GM23338 (cell line): Measurements from ENCODE around the gene ARHGAP1. TPM values are rescaled to one million over a fixed set of nuclear protein-coding genes. Genes with fewer than 3 reads are reported as not detected.

Experiments used
- ATAC-seq: fragments of 200-7000 bp; cut with Tn5 transposase; 3 replicates; pipeline ENCODE4 v1.9.1; 2020
- DNase-seq: peaks from one replicate; pipeline ENCODE4 v3.0.0-alpha.2; 2015; ENCODE audit warnings: low spot score
- H2AFZ ChIP-seq: fragments of 200-600 bp; sonication (generic); 2 replicates; pipeline ENCODE4 v1.8.0; 2016; ENCODE audit warnings: antibody characterized with exemption, mild to moderate bottlenecking, moderate library complexity
- H3F3A ChIP-seq: fragments of 200-600 bp; sonication (generic); replicated peaks from 2 replicates; pipeline ENCODE4 v1.8.0; 2017; ENCODE audit warnings: antibody characterized with exemption, mixed run types, low read depth
- H3K27ac ChIP-seq: fragments of 200-600 bp; sonication (generic); 2 replicates; pipeline ENCODE4 v1.6.1; 2016; ENCODE audit warnings: low read depth
- H3K27me3 ChIP-seq: fragments of 200-600 bp; sonication (generic); 2 replicates; pipeline ENCODE4 v1.8.0; 2016; ENCODE audit warnings: mild to moderate bottlenecking, mixed run types, moderate library complexity; ENCODE audit not compliant: insufficient read depth
- H3K36me3 ChIP-seq: fragments of 200-600 bp; sonication (generic); 2 replicates; pipeline ENCODE4 v1.8.0; 2016; ENCODE audit warnings: mild to moderate bottlenecking; ENCODE audit not compliant: insufficient read depth
- H3K4me1 ChIP-seq: fragments of 200-600 bp; sonication (generic); 2 replicates; pipeline ENCODE4 v1.8.0; 2016; ENCODE audit warnings: mild to moderate bottlenecking, moderate library complexity; ENCODE audit not compliant: insufficient read depth
- H3K4me2 ChIP-seq: fragments of 200-600 bp; sonication (generic); 2 replicates; pipeline ENCODE4 v1.7.1; 2017; ENCODE audit warnings: mixed run types
- H3K4me3 ChIP-seq: fragments of 200-600 bp; sonication (generic); 2 replicates; pipeline ENCODE4 v1.6.1; 2016; ENCODE audit warnings: mixed run types
- H3K79me2 ChIP-seq: fragments of 200-600 bp; sonication (generic); replicated peaks from 2 replicates; pipeline ENCODE4 v1.8.0; 2017; ENCODE audit warnings: mild to moderate bottlenecking; ENCODE audit not compliant: insufficient read depth
- H3K9me2 ChIP-seq: fragments of 200-600 bp; sonication (generic); 2 replicates; pipeline ENCODE4 v1.8.0; 2017; ENCODE audit not compliant: insufficient read depth
- H4K20me1 ChIP-seq: fragments of 200-600 bp; sonication (generic); replicated peaks from 2 replicates; pipeline ENCODE4 v1.8.0; 2017; ENCODE audit warnings: mild to moderate bottlenecking; ENCODE audit not compliant: insufficient read depth
- H3K27ac Mint-ChIP-seq: 2 replicates; pipeline ENCODE4 v1.8.0; 2020; ENCODE audit warnings: inconsistent platforms, mild to moderate bottlenecking, moderate library complexity, mixed read lengths
- H3K27me3 Mint-ChIP-seq: 3 replicates; pipeline ENCODE4 v1.8.0; 2022; ENCODE audit warnings: low read depth, mild to moderate bottlenecking, moderate library complexity, mixed read lengths, inconsistent platforms; ENCODE audit not compliant: insufficient read depth, poor library complexity
- H3K36me3 Mint-ChIP-seq: 3 replicates; pipeline ENCODE4 v1.8.0; 2021; ENCODE audit warnings: low read depth, mild to moderate bottlenecking, inconsistent platforms, moderate library complexity, mixed read lengths
- H3K4me1 Mint-ChIP-seq: 3 replicates; pipeline ENCODE4 v1.8.0; 2020; ENCODE audit warnings: mild to moderate bottlenecking, inconsistent platforms, mixed read lengths
- H3K4me3 Mint-ChIP-seq: 3 replicates; pipeline ENCODE4 v1.8.0; 2021; ENCODE audit warnings: moderate library complexity, mild to moderate bottlenecking, inconsistent platforms, mixed read lengths
- H3K9me3 Mint-ChIP-seq: 3 replicates; pipeline ENCODE4 v1.8.0; 2020; ENCODE audit warnings: moderate library complexity, mild to moderate bottlenecking, inconsistent platforms, mixed read lengths
- CREB1 ChIP-seq: fragments of 250-450 bp; sonication (Bioruptor Pico); IDR thresholded peaks from 2 replicates; pipeline ENCODE4 v1.5.0; 2020; ENCODE audit warnings: low read depth, mild to moderate bottlenecking, moderate library complexity
- CTCF ChIP-seq, 2 experiments: fragments of 200-600 bp in 1 of 2; sonication (generic) in 1 of 2; conservative IDR thresholded peaks; 2 replicates each; pipeline versions ENCODE4 v1.5.1 to v1.6.1; 2016 to 2017; ENCODE audit warnings: antibody characterized with exemption in 2 of 2, low read depth in 2 of 2, mild to moderate bottlenecking in 2 of 2, moderate library complexity in 1 of 2
- ETS1 ChIP-seq: IDR thresholded peaks from 2 replicates; pipeline ENCODE4 v1.6.1; 2016; ENCODE audit warnings: antibody characterized with exemption
- EZH2 ChIP-seq: fragments of 200-600 bp; sonication (generic); IDR thresholded peaks from one replicate; pipeline ENCODE4 v1.8.0; 2017; ENCODE audit warnings: antibody characterized with exemption, mild to moderate bottlenecking, low read depth; ENCODE audit not compliant: unreplicated experiment
- EZH2phosphoT487 ChIP-seq: fragments of 200-600 bp; sonication (generic); IDR thresholded peaks from one replicate; pipeline ENCODE4 v1.8.1; 2018; ENCODE audit warnings: antibody characterized with exemption; ENCODE audit not compliant: unreplicated experiment
- JUNB ChIP-seq: IDR thresholded peaks from one replicate; pipeline ENCODE4 v1.6.1; 2016; ENCODE audit warnings: antibody characterized with exemption; ENCODE audit not compliant: unreplicated experiment
- POLR2AphosphoS5 ChIP-seq: IDR thresholded peaks from 2 replicates; pipeline ENCODE4 v1.6.1; 2016; ENCODE audit warnings: antibody characterized with exemption, low read depth
- STAT1 ChIP-seq: IDR thresholded peaks from one replicate; pipeline ENCODE4 v1.6.1; 2016; ENCODE audit warnings: antibody characterized with exemption; ENCODE audit not compliant: unreplicated experiment
- ZNF114 ChIP-seq: fragments of 250-450 bp; sonication (Bioruptor Pico); IDR thresholded peaks from 2 replicates; pipeline ENCODE4 v1.5.0; 2020; ENCODE audit warnings: mild to moderate bottlenecking, moderate library complexity
- ZNF462 ChIP-seq: fragments of 250-450 bp; sonication (Bioruptor Pico); IDR thresholded peaks from 2 replicates; pipeline ENCODE4 v1.5.0; 2020; ENCODE audit warnings: mild to moderate bottlenecking, moderate library complexity
- polyA plus RNA-seq: library from polyadenylated mRNA; unstranded; fragments of >200 nt; fragmentation: Nextera tagmentation; extraction: Ambion mirVana; gene quantifications from 2 replicates; pipeline ENCODE4 v1.2.1, GENCODE V29; 2016
- total RNA-seq: library from RNA; depleted of rRNA; stranded (reverse); fragments of >200 nt; shearing (Covaris generic); gene quantifications from 2 replicates; pipeline ENCODE4 v1.2.3, GENCODE V29; 2014
- TF ChIP-seq, protein P1 (sequence below): IDR thresholded peaks from one replicate; pipeline ENCODE4 v1.6.1; 2018; ENCODE audit warnings: antibody characterized with exemption; ENCODE audit not compliant: unreplicated experiment

Gene ARHGAP1
- total and polyA plus RNA-seq, 2 experiments from 2014 or later, result 23.4 to 38.1 TPM

GRCh38 chr11:46657186-46657585 lies 43.2 kb downstream of the ARHGAP1 start (continued):
- TF ChIP-seq STAT1 (no peak), POLR2AphosphoS5 (no peak), CREB1 (CRISPR knock-in tag) (no peak), ETS1 (no peak)

- Histone ChIP-seq H3K27me3 (no peaks in the 10 kb centered on the region), H2AFZ (no peak overlapping the region), H3K4me1 (no peaks in the 10 kb centered on the region), H3K4me2 (no peak overlapping the region), H4K20me1 (no peaks in the 10 kb centered on the region), H3K4me3 (no peak overlapping the region), H3K27ac (no peak overlapping the region), H3K9me2 (no peaks in the 10 kb centered on the region), H3K36me3 (peaks cover 37% of the 10 kb centered on the region), H3K79me2 (no peaks in the 10 kb centered on the region), H3F3A (0 out of 2 replicates have a peak, but pooled peaks cover 4% of the 10 kb centered on the region)
- H3K36me3 Mint-ChIP-seq, result peaks cover 67% of the 10 kb centered on the region
- ATAC-seq (no peak), DNase-seq (no peak)
- no peak overlapping the region for H3K4me3 Mint-ChIP-seq
- H3K9me3 Mint-ChIP-seq, result no peaks in the 10 kb centered on the region
- H3K27me3 Mint-ChIP-seq, result no peaks in the 10 kb centered on the region
- H3K4me1 Mint-ChIP-seq, result no peaks in the 10 kb centered on the region
- no peak overlapping the region for H3K27ac Mint-ChIP-seq
- TF ChIP-seq, protein P1, sequence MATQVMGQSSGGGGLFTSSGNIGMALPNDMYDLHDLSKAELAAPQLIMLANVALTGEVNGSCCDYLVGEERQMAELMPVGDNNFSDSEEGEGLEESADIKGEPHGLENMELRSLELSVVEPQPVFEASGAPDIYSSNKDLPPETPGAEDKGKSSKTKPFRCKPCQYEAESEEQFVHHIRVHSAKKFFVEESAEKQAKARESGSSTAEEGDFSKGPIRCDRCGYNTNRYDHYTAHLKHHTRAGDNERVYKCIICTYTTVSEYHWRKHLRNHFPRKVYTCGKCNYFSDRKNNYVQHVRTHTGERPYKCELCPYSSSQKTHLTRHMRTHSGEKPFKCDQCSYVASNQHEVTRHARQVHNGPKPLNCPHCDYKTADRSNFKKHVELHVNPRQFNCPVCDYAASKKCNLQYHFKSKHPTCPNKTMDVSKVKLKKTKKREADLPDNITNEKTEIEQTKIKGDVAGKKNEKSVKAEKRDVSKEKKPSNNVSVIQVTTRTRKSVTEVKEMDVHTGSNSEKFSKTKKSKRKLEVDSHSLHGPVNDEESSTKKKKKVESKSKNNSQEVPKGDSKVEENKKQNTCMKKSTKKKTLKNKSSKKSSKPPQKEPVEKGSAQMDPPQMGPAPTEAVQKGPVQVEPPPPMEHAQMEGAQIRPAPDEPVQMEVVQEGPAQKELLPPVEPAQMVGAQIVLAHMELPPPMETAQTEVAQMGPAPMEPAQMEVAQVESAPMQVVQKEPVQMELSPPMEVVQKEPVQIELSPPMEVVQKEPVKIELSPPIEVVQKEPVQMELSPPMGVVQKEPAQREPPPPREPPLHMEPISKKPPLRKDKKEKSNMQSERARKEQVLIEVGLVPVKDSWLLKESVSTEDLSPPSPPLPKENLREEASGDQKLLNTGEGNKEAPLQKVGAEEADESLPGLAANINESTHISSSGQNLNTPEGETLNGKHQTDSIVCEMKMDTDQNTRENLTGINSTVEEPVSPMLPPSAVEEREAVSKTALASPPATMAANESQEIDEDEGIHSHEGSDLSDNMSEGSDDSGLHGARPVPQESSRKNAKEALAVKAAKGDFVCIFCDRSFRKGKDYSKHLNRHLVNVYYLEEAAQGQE, result no peak
- no peak for TF ChIP-seq CREB1 (CRISPR knock-in tag)
- TF ChIP-seq STAT1, result no peak
- TF ChIP-seq ZNF114 (CRISPR knock-in tag), result no peak
- TF ChIP-seq ZNF462 (CRISPR knock-in tag), result no peak
- TF ChIP-seq EZH2phosphoT487, result no peak
- TF ChIP-seq EZH2, result no peak
- no peak for TF ChIP-seq POLR2AphosphoS5
- no peak for TF ChIP-seq JUNB
- no peak for TF ChIP-seq CTCF (conservative IDR thresholded peaks at IDR 0.05; ENCODE audit: low read depth in 2 of 2)
- TF ChIP-seq ETS1, result no peak
These were observed 44.8 kb downstream of the ARHGAP1 start for GRCh38 chr11:46655631-46656030.
